Measurements from ENCODE around the gene MACF1.

DNA sequence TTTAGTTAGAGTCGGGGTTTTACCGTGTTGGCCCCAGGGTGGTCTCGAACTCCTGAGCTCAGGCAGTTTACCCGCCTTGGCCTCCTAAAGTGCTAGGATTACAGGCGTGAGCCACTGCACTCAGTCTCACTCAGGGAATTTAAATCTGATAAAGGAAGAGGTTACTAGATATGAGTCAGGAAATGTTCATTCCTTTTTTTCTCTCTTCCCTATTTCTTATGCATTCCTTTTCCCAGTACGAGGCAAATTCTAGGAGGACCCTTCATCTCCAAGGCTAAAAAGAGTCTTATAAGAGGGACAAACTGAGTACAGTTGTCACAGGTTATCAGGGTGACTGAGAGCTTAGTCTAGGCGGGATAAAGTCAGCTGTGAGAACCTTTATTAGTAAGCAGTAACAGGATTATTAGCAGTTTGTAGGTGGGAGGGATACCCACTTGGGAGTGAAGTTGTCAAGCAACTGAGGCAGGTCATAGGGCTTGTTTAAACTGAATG, 9.1 kb downstream of the MACF1 start:
- TF ChIP-seq, protein P1, sequence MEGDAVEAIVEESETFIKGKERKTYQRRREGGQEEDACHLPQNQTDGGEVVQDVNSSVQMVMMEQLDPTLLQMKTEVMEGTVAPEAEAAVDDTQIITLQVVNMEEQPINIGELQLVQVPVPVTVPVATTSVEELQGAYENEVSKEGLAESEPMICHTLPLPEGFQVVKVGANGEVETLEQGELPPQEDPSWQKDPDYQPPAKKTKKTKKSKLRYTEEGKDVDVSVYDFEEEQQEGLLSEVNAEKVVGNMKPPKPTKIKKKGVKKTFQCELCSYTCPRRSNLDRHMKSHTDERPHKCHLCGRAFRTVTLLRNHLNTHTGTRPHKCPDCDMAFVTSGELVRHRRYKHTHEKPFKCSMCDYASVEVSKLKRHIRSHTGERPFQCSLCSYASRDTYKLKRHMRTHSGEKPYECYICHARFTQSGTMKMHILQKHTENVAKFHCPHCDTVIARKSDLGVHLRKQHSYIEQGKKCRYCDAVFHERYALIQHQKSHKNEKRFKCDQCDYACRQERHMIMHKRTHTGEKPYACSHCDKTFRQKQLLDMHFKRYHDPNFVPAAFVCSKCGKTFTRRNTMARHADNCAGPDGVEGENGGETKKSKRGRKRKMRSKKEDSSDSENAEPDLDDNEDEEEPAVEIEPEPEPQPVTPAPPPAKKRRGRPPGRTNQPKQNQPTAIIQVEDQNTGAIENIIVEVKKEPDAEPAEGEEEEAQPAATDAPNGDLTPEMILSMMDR (IDR thresholded peaks at IDR 0.05), result no peak
- TF ChIP-seq POLR2A (IDR thresholded peaks at IDR 0.05), result no peak
